Spleen (tissue), 11 donors: ENCODE results near the gene DACH1. TPM values are rescaled to one million over a fixed set of nuclear protein-coding genes. Genes with fewer than 3 reads are reported as not detected.

Experiments used
- DNase-seq: peaks from one replicate; pipeline ENCODE4 v3.0.0-alpha.2; 2020
- H3K27ac ChIP-seq, 8 donors: fragments of 200-600 bp; sonication (generic) in 7 of 8; 1 replicate in 4 of 8; 2 replicates in 4 of 8; pipeline versions ENCODE4 v1.5.0 to v1.8.0; 2016 to 2021; ENCODE audit warnings: inconsistent platforms in 4 of 8, mild to moderate bottlenecking in 4 of 8, moderate library complexity in 1 of 8
- H3K27me3 ChIP-seq, 7 donors: fragments of 200-600 bp; sonication (generic) in 6 of 7; replicated peaks in 1 of 7; 1 replicate in 4 of 7; 2 replicates in 3 of 7; pipeline versions ENCODE4 v1.5.0 to v1.8.0; 2016 to 2021; ENCODE audit warnings: inconsistent platforms in 3 of 7, mild to moderate bottlenecking in 1 of 7
- H3K36me3 ChIP-seq, 6 donors: fragments of 200-600 bp; sonication (generic) in 5 of 6; 1 replicate in 4 of 6; 2 replicates in 2 of 6; pipeline versions ENCODE4 v1.5.0 to v1.8.0; 2016 to 2021; ENCODE audit warnings: inconsistent platforms in 2 of 6
- H3K4me1 ChIP-seq, 6 donors: fragments of 200-600 bp; sonication (generic) in 5 of 6; 1 replicate in 3 of 6; 2 replicates in 3 of 6; pipeline versions ENCODE4 v1.5.0 to v1.8.0; 2016 to 2021; ENCODE audit warnings: inconsistent platforms in 3 of 6
- H3K4me3 ChIP-seq, 8 donors: fragments of 200-600 bp; sonication (generic) in 7 of 8; 1 replicate in 4 of 8; 2 replicates in 4 of 8; pipeline versions ENCODE4 v1.5.0 to v1.8.0; 2016 to 2021; ENCODE audit warnings: inconsistent platforms in 4 of 8, mild to moderate bottlenecking in 4 of 8, moderate library complexity in 2 of 8
- H3K9me3 ChIP-seq, 8 donors: fragments of 200-600 bp; sonication (generic) in 7 of 8; 1 replicate in 4 of 8; 2 replicates in 4 of 8; pipeline versions ENCODE4 v1.5.0 to v1.8.0; 2016 to 2021; ENCODE audit warnings: inconsistent platforms in 4 of 8
- POLR2A ChIP-seq, 3 donors: fragments of 450-650 bp; IDR thresholded peaks; one replicate each; pipeline ENCODE4 v1.5.1; 2017; ENCODE audit warnings: antibody characterized with exemption in 3 of 3, mild to moderate bottlenecking in 1 of 3
- POLR2AphosphoS5 ChIP-seq, 3 donors: sonication (generic); formaldehyde crosslinking; IDR thresholded peaks; one replicate each; pipeline ENCODE4 v1.5.1; 2017; ENCODE audit warnings: antibody characterized with exemption in 3 of 3
- WGBS, 5 donors: extraction: QIAGEN DNeasy Blood & Tissue Kit in 3 of 5; methylation state at CpG; one replicate each; pipeline versions ENCODE4 v1.1.5 to v1.1.7; 2013 to 2018; 5-methylcytosine and 5-hydroxymethylcytosine counted together
- intact Hi-C: fragments of 100-400 bp; cut with DNase I; formaldehyde crosslinking; loops from one replicate; pipeline ENCODE4 v1.15.0; 2023; ENCODE audit warnings: low total_unique reads
- polyA plus RNA-seq, 3 donors: library from polyadenylated mRNA; stranded (reverse); fragments of 200-250 nt; gene quantifications; one replicate each; pipeline ENCODE4 v1.2.1, GENCODE V29; 2013
- total RNA-seq, 7 donors: library from RNA; depleted of rRNA in 3 of 7; stranded (reverse); fragments of >200 nt in 3 of 7; fragmentation: NEBNext Ultra II Directional in 4 of 7; extraction: Animal tissue kit (Norgen Biotek cat#: 25700) in 4 of 7; gene quantifications; one replicate each; pipeline versions ENCODE4 v1.1.0 to v1.2.1, GENCODE V29; 2016 to 2021
- TF ChIP-seq, protein P1 (sequence below), 11 experiments: fragments of 200-600 bp in 7 of 11; fragments of 450-650 bp in 4 of 11; sonication (generic) in 4 of 11; IDR thresholded peaks in 8 of 11; conservative IDR thresholded peaks in 3 of 11; 1 replicate in 7 of 11; 2 replicates in 4 of 11; pipeline versions ENCODE4 v1.4.0 to v1.8.0; 2016 to 2021; ENCODE audit warnings: antibody characterized with exemption in 11 of 11, inconsistent platforms in 4 of 11, mild to moderate bottlenecking in 1 of 11
- donor health status: healthy with polysubstance abuse.
- donor health status: DM: no; HTN: no; CAD: no; lungs with moderate emphysema.
- donor health status: DM: no; HTN: no; CAD: no.
- donor health status: Bipolar disorder and iron deficiency.
- donor health status: healthy.
- donor health status: DM: no; HTN: no; CAD: no.
- donor health status: DM: yes; HTN: yes; CAD: no.

The DACH1 gene
- total and polyA plus RNA-seq, 10 donors: 0.80 to 18.9 (median 11.4) TPM

GRCh38 chr13:71876648-71877255, 9.7 kb upstream of the DACH1 start:
- WGBS, 5 donors: 60 to 80% (median 66%) methylated on average over 2 of the region's 2 CpGs
- Histone ChIP-seq H3K4me1 (peaks cover 0 to 14% (median 4%) of the 10 kb centered on the region in 6 donors), H3K27ac (no peak overlapping the region), H3K9me3 (no peaks in the 10 kb centered on the region), H3K27me3 (no peaks in the 10 kb centered on the region), H3K4me3 (no peak overlapping the region), H3K36me3 (no peaks in the 10 kb centered on the region)
- intact Hi-C loops: no loop called here
- TF ChIP-seq, protein P1, sequence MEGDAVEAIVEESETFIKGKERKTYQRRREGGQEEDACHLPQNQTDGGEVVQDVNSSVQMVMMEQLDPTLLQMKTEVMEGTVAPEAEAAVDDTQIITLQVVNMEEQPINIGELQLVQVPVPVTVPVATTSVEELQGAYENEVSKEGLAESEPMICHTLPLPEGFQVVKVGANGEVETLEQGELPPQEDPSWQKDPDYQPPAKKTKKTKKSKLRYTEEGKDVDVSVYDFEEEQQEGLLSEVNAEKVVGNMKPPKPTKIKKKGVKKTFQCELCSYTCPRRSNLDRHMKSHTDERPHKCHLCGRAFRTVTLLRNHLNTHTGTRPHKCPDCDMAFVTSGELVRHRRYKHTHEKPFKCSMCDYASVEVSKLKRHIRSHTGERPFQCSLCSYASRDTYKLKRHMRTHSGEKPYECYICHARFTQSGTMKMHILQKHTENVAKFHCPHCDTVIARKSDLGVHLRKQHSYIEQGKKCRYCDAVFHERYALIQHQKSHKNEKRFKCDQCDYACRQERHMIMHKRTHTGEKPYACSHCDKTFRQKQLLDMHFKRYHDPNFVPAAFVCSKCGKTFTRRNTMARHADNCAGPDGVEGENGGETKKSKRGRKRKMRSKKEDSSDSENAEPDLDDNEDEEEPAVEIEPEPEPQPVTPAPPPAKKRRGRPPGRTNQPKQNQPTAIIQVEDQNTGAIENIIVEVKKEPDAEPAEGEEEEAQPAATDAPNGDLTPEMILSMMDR (IDR thresholded peaks at IDR 0.05 in 8 of 11, conservative IDR thresholded peaks at IDR 0.05 in 3 of 11): no peak
- TF ChIP-seq POLR2AphosphoS5 (IDR thresholded peaks at IDR 0.05) (no peak), POLR2A (IDR thresholded peaks at IDR 0.05) (no peak)
- no peak for DNase-seq

GRCh38 chr13:71875823-71876222, 8.8 kb upstream of the DACH1 start:
- 83 to 93% (median 84%) methylated on average over 5 of the region's 5 CpGs for WGBS, 5 donors
- TF ChIP-seq POLR2A (IDR thresholded peaks at IDR 0.05): no peak
- no peak for TF ChIP-seq POLR2AphosphoS5 (IDR thresholded peaks at IDR 0.05)
- TF ChIP-seq, protein P1 (IDR thresholded peaks at IDR 0.05 in 8 of 11, conservative IDR thresholded peaks at IDR 0.05 in 3 of 11): no peak
- no peaks in the 10 kb centered on the region for H3K9me3 ChIP-seq
- H3K4me3 ChIP-seq: no peak overlapping the region
- no peak overlapping the region for H3K27ac ChIP-seq
- peaks cover 0 to 14% (median 4%) of the 10 kb centered on the region in 6 donors for H3K4me1 ChIP-seq
- no peaks in the 10 kb centered on the region for H3K36me3 ChIP-seq
- DNase-seq: no peak
- H3K27me3 ChIP-seq: no peaks in the 10 kb centered on the region
- intact Hi-C loops: no loop called here

DNA sequence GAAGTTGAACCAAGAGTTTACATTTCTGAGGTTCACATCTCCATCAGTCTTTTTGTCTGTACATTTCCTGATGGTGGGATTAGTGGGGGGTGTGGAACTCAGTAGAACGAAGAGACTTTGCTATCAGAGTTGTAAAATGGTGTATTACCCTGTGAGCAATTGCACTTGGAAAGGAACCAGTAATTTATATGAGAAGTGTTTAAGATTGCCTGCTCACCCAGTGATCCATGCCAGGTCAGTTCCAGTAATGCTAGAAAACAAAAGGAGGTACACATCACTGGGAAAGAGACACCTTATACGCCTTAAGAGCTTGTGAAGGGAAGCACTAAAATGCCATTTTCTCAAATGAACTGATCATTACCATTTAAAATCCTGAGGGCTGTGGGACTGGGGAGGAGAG, 7.5 kb upstream of the DACH1 start:
- no peak for DNase-seq
- WGBS, 5 donors: 81 to 94% (median 84%) methylated on average over 2 of the region's 2 CpGs
- TF ChIP-seq, protein P1 (IDR thresholded peaks at IDR 0.05 in 8 of 11, conservative IDR thresholded peaks at IDR 0.05 in 3 of 11): no peak
- TF ChIP-seq POLR2AphosphoS5 (IDR thresholded peaks at IDR 0.05): no peak
- no peak for TF ChIP-seq POLR2A (IDR thresholded peaks at IDR 0.05)
- Histone ChIP-seq H3K4me3 (no peak overlapping the region), H3K36me3 (no peaks in the 10 kb centered on the region), H3K27me3 (no peaks in the 10 kb centered on the region), H3K27ac (no peak overlapping the region), H3K4me1 (peaks cover 0 to 10% (median 2%) of the 10 kb centered on the region in 6 donors), H3K9me3 (no peaks in the 10 kb centered on the region)
- intact Hi-C loops: no loop called here

GRCh38 chr13:71873418-71874247, 6.6 kb upstream of the DACH1 start:
- no peak for DNase-seq
- WGBS, 5 donors: 80 to 89% (median 85%) methylated on average over 5 of the region's 5 CpGs
- Histone ChIP-seq H3K36me3 (no peaks in the 10 kb centered on the region), H3K4me3 (no peak overlapping the region), H3K27ac (no peak overlapping the region), H3K9me3 (no peaks in the 10 kb centered on the region), H3K27me3 (no peaks in the 10 kb centered on the region), H3K4me1 (peaks cover 0 to 1% (median 0%) of the 10 kb centered on the region in 6 donors)
- TF ChIP-seq POLR2A (IDR thresholded peaks at IDR 0.05) (no peak), POLR2AphosphoS5 (IDR thresholded peaks at IDR 0.05) (no peak)
- TF ChIP-seq, protein P1 (IDR thresholded peaks at IDR 0.05 in 8 of 11, conservative IDR thresholded peaks at IDR 0.05 in 3 of 11): no peak
- intact Hi-C loops: no loop called here
